Measurements from ENCODE around the gene IMMP2L.

DNA sequence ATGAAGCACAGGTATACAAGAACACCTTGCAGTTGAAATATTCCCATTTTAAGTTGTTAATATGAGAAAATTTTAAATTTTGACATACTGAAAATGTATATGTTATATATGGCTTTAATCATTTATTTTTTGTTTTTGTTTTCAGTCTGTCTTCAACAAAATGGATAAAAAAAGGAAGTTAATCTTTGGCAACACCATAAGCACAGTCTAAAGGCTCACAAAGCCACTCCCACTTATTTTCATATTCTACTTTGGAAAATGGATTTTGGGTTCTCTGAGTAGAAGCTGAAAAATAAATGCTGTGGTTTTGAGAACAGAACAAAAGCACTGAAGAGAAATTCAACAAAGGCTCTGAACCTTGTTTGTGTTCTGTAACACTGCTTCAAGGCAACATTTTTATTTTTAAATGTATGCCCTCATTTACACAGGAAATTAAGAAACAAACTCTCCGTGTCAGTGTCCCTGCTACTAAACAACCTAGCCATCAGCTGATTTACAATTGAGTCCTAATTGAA, 552.7 kb downstream of the IMMP2L start:
- no peak for TF ChIP-seq POLR2A (IDR thresholded peaks at IDR 0.05)
- TF ChIP-seq, protein P1, sequence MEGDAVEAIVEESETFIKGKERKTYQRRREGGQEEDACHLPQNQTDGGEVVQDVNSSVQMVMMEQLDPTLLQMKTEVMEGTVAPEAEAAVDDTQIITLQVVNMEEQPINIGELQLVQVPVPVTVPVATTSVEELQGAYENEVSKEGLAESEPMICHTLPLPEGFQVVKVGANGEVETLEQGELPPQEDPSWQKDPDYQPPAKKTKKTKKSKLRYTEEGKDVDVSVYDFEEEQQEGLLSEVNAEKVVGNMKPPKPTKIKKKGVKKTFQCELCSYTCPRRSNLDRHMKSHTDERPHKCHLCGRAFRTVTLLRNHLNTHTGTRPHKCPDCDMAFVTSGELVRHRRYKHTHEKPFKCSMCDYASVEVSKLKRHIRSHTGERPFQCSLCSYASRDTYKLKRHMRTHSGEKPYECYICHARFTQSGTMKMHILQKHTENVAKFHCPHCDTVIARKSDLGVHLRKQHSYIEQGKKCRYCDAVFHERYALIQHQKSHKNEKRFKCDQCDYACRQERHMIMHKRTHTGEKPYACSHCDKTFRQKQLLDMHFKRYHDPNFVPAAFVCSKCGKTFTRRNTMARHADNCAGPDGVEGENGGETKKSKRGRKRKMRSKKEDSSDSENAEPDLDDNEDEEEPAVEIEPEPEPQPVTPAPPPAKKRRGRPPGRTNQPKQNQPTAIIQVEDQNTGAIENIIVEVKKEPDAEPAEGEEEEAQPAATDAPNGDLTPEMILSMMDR (IDR thresholded peaks at IDR 0.05) = no peak

All from thyroid gland (tissue), 4 donors.